GM19351 (cell line): ENCODE data around the gene RPS6KB2.

Source experiments
- ATAC-seq: cut with Tn5 transposase; IDR thresholded peaks from one replicate; pipeline ENCODE4 v1.9.1; 2021; ENCODE audit warnings: mild to moderate bottlenecking, moderate library complexity; ENCODE audit not compliant: unreplicated experiment

The RPS6KB2 gene

DNA sequence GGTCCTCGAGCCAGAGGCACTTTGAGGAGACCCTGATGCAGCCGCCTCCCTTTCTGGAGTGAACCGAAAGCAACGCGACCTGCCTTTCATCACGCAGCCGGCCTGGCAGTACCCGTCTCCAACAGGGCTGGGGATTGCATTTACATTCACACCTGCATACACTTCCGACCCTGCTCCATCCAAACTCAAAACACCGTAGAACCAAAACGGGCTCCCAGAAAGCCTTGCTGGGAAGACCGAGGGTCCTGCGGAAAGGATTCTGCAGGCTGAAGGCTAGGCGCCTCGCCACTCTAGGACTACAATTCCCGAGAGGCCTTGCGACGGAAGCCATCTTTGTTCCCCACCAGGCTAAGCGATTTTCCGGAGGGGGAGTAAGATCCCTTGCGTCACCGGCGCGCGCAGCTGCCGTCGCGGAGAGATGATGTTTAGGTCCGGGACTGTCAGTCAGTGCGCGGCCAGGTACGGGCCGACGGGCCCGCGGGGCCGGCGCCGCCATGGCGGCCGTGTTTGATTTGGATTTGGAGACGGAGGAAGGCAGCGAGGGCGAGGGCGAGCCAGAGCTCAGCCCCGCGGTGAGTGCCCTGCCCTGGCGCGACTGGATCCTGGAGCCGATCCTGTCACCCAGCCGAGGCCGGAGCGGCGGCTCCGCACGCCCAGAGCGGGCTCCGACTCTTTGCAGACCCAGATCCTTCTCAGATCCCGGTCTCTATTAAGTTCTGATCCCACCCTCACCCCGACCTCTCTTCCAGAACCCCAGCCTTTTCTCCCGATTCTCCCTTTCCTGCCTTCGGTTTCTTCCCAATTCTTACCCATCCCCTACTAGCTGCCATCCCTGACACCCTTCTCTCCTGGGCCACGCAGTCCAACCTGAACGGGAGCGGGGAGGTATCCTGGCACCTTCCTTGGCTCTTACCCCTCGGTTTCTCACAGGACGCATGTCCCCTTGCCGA lies at the start of gene RPS6KB2:
Gene RPS6KB2 (plus strand): TSS at position 443 of the 950 bp plus-strand sequence. CDS start 52 bp downstream, at position 495.
- peak; percentile 80 for ATAC-seq

DNA sequence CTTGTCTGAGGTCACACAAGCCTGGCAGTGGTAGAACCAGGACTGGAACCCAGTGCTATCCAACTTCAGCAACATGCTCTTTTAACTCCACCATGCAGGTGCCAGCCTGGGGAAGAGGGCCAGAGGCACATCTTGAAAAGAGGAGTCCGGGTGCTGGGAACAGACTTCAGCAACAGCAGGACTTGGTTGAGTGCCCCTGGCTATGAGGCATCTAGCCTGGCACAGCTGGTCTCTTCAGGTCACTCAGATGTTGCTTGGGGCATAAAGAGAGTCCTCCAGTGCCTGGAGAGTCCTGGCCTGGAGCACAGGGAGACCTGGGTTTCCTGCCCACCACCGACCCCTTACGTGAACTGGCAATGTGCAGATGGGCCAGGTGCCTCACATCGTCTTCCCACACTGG lies 49.8 kb upstream of the RPS6KB2 start:
- ATAC-seq = no peak

DNA sequence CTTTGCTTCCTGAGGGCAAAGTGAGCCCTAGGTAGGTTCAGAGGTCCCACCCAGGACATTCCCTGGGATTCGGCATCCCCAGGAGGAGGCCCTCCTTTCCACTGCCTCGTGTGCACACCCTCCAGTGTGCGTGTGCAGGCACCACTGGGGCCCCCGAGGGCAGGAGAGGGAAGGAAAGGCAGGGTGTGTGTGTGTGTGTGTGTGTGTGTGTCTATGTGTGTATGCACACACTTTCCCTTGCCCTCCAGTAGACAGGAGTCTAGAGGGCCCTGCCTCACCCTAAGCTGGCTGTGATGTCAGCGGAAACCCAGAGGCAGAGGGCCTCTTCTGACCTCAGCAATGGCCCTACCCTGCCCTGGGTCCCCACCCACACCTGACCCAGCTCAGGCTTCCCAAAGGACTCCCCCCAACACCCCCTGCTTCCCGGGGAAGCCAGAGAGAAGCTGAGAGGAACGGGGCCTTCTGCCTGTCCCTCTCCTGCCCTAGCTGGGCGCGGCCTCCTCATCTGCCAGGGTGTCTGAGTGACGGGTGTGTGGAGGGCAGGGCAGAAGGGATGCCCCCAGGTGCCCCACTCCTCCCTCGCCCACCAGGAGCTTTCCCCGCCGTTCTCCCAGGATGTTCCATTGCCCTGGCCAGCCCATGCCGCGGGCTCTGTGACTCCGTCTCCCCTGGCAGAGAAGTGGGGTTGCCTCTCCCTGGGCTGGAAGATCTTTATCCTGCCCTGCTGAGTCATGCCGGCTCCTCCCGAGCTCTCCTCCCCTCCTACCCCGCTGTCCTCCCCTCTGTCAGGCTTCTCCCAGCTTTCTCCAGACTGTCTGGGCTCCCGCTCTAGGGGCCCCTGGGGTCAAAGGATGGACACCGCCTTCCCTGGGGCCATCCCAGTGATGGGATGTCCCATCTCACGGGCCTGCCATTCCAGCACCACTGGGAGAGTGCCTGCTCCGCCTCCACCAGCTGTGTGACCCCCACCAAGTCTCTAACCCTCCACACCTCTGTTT lies 48.9 kb upstream of the RPS6KB2 start:
- ATAC-seq = no peak

DNA sequence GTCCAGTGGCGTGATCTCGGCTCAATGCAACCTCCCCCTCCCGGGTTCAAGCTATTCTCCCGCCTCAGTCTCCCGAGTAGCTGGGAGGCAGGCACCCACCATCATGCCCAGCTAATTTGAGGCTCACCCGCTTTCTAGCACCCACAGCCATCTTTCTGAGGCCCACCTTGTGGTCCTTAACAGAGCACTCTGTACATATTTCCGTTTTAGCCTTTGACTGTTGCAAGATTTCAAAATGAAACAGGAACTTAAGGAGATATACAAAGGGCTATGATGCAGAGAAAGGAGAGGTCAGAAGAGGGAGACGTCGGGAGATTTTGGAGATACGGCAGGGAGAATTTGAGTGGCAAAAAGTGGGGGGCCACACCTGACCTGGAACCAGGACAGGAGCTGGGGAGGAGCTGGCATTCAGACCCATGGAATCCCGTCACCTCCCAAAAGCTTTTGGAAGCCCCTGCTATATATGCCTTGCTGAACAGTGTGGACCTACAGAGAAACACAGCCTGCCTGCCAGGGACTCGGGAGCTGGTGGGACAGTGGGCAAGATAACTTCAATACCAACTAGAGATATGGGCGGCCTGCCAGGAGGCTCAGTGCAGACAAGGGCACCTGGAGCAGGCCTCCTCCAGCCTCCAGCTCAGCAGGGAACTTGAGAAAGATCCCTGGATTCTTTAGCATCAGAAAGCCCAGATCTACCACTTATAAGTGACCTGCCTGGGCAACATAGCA lies 46.9 kb upstream of the RPS6KB2 start:
- ATAC-seq = no peak

DNA sequence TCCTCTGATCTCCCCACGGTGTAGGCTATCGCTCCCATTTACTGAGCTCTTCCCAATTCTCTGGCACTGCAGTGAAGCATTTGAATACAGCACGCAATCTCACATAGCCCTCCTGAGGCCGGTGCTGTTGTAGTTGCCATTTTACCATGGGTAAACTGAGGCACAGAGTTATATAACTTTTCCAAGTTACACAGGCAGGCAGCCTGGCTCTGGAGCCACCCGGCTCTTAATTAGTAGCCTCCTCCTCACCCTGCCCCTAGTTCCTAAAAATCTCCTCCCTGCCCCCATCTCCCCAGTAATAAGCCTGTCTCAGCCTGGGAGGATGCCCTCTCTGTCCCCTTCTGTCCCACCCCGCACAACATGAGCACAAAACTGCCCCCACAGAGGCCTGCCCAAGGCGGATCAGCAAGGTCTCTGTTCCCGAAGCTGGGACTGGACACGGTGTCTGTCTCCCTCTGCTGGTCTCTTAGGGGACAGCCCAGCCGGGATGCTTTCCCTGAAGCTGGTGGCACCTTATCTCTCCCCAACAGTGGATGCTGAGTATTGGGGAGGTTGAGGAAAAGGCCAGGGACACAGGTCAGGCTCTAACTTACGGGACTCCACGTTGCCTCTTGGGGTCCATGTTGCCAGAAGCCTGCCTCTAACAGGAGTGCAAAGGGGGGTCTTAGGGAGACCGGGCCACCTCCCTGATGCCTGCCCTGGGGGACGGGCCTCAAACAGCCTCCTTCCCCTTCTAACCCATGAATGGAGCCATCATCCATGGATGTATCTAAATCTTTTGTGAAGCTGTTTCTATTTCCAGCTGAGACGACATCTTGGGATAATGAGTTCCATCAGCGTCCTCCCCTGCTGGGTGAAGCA lies 45.8 kb upstream of the RPS6KB2 start:
- no peak for ATAC-seq

DNA sequence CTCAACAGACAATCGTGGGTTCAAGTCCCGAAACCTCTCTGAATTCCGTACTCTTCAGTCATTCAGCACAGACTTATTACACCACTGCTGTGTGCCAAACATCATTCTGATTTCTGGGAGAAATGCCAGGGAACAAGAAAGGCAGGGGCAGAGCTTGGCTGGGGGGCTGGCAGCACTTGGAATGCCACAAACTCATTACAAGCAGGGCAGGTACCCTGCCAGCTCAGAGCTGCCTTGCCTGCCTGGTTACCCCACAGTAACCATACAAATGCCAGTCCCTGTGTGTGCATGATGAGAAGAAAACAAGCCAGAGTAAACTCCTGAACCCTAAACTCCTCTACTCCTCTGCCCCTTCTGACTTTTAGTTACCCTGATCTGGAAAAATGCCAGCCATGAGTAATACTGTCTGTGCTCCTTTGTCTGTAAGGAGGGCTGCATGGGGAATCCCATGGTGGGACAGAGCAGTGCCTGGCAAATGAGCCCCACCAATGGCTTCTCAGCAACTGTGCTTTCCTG lies 43.4 kb upstream of the RPS6KB2 start:
- no peak for ATAC-seq

DNA sequence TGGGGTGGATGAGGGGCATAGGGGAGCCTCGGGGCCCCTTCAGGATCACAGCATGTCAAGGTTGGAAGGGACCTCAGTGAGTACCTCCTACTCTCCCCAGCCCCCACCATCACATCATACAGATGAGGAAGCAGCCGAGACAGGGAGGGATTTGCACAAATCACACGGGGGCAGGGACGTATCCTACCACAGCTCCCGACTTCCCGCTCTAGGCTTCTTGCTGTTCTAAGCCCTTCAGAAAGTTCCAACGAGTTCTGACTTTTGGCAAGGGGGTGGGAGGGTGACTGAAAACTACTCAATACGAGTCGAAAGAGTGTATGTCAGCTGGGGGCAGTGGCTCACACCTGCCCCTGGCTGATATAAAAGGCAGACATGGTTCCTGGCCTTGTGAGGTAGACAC lies 41.2 kb upstream of the RPS6KB2 start:
- no peak for ATAC-seq

DNA sequence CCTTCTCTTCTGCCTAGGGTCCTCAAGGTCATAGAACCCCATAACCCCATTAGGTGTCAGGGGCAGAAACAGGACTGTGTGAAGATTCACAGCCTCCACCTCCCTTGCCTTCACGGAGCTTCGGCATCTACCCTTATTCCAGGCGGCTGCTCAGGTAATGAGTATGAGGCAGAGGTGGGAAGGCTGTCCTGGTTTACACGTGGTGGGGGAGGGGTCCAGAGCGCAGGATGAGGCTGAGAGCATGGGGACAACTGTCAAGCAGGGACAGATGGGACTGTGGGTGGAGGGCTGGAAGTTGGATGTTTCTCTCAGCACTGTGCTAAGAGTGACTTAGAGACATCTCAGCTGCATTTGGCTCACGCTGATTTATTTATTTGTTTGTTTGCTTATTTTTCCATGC lies 40.8 kb upstream of the RPS6KB2 start:
- ATAC-seq = no peak

DNA sequence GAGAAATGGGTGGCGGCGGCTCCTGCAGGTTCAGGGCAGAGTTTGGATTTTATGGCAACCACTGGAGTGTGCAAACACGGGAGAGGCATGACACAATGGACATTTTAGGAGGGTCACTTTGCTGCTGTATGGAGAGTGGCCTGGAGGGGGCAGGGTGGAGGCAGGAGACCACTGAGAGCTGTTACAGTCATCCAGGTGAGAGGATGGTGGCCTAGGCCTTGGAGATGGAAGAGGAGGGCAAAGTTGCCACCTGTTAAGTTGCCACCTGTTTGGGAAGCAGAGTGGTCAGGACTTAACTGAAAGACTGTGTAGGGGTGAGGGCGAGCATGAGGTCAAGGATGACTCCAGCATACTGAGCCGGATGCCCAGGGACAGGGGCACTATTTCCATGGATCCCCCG lies 38.8 kb upstream of the RPS6KB2 start:
- ATAC-seq = no peak

DNA sequence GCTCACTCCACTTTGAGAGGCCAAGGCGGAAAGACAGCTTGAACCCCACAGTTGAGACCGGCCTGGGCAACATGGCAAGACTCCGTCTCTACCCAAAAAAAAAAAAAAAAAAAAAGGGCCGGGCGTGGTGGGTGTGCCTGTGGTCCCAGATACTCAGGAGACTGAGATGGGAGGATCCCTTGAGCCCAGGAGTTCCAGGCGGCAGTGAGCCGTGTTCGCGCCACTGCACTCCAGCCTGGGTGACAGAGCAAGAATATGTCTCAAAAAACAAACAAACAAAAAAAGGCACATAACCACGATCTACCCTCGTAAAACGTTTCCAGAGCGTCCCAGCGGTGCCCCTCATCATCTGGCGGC lies 37.4 kb upstream of the RPS6KB2 start:
- no peak for ATAC-seq

DNA sequence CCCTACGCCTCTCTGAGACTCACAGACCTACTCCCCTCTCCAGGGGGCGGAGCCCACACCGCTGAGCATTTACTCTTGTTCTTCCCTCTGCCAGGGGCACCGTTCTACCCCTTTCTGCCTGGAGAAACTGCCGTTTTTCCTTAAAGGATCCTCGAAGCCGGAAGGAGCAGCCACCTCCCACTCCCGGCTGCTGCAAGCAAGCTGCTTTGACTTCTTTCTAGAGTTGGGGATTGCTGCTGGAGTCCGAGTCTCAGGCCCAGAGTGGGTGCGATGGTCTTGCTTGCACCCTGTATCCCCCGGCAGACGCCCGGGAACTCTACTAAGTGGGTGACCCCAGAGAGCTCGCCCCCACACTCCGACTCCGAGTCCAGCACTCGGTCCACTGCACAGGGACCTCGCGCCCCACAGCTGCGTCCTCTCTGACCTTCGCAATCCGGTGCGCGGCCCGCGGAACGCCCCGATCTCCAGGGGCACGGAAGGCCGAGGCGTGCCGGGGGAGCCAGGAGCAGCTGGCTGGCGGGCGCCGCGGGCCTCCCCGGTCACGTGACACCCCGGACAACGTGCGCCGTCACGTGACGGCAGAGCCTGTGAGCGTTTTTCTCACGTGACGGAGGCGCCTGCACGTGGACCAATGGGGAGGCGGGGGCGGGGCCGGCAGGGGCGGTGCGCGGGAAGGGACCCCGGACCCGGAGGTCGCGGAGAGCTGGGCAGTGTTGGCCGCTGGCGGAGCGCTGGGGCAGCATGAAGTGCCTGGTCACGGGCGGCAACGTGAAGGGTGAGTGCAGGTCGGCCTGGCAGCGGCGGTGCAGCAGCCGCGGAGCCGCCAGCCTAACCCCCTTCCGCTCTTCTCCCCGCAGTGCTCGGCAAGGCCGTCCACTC lies 36.8 kb upstream of the RPS6KB2 start, which contains the start of gene RAD9A:
Gene RAD9A (plus strand): TSS at position 683 of the 879 bp plus-strand sequence. CDS start 59 bp downstream, at position 742.
- ATAC-seq = peak; percentile 72

DNA sequence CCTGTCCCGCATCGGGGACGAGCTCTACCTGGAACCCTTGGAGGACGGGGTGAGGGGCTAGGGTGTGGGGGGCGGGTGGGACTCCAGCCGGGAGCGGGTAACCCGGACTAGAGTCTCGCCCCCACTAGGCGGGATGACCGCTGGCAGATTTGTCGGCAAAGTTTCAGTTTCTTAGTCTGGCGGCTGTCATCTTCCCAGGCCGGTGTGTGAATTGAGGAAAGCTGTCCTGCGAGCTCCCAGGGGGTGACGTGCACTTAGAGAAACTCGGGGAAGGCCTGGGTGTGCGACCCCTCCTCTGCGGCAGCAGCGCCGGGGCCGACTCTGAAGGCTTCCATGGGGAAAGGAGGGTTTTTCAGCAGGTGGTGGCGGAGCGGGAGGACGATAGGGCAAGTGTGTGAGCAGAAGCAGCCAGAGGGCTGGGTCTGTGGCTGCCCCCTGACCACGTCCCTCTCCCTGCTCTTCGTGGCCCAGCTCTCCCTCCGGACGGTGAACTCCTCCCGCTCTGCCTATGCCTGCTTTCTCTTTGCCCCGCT lies 36.0 kb upstream of the RPS6KB2 start:
- no peak for ATAC-seq

DNA sequence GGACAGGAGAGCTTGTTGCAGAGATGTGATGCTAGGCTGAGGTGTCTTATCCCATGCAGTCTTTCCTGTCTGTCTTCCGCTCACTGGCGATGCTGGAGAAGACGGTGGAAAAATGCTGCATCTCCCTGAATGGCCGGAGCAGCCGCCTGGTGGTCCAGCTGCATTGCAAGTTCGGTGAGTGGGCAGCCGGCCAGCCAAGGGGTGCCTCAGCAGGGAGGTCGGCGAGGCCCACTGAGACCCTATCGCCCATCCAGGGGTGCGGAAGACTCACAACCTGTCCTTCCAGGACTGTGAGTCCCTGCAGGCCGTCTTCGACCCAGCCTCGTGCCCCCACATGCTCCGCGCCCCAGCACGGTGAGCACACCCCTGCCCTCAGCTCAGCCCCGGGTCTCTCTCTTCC lies 34.9 kb upstream of the RPS6KB2 start:
- no peak for ATAC-seq

DNA sequence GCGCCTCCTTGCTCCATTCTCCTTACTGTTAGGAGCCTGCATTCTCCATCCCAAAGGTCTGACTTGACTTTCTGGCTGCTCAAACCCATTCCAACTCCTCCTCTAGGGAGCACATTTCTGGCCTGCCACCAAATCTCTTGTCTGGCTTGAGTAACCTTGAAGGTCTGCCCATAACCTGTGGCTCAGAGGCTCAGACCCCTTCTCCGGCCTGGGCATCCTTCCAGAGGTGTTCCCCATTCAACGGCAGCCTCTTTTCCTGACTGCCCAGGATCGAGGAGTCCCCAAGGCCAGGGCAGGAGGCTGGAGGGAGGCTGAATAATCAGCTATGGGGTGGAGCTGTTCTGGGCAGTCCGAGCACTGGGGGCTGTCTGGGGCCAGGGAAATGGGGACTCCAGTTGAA lies 34.3 kb upstream of the RPS6KB2 start:
- ATAC-seq = no peak

DNA sequence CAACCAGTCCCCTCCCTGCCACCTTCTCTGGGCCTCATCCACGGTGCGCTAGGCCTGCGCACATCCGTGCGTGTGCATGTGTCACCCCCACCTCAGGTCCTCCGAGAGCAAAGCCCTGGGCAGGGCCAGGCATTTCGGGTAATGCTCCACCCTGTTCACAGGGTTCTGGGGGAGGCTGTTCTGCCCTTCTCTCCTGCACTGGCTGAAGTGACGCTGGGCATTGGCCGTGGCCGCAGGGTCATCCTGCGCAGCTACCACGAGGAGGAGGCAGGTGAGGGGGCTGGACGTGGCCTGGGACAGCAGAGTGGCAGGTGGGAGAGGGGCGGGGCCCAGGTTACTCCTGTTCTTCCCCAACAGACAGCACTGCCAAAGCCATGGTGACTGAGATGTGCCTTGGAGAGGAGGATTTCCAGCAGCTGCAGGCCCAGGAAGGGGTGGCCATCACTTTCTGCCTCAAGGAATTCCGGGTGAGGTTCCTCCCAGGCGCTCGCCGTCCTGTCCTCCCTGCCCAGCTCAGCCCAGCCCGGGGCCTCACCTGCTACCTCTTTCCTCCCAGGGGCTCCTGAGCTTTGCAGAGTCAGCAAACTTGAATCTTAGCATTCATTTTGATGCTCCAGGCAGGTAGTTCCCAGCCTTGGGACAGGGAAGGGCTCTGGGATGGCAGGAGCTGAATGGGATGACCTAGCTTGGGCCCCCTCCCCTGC lies 32.6 kb upstream of the RPS6KB2 start:
- no peak for ATAC-seq

DNA sequence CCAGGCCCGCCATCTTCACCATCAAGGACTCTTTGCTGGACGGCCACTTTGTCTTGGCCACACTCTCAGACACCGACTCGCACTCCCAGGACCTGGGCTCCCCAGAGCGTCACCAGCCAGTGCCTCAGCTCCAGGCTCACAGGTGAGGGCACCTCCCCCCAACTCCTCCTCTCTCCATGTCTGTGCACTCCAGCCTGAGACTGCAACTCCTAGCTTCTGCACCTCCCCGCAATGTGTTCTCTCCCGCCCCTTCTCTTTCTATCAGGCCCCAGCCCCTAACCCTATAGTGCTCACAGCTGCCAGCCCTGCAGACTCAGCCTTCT lies 32.1 kb upstream of the RPS6KB2 start:
- no peak for ATAC-seq

DNA sequence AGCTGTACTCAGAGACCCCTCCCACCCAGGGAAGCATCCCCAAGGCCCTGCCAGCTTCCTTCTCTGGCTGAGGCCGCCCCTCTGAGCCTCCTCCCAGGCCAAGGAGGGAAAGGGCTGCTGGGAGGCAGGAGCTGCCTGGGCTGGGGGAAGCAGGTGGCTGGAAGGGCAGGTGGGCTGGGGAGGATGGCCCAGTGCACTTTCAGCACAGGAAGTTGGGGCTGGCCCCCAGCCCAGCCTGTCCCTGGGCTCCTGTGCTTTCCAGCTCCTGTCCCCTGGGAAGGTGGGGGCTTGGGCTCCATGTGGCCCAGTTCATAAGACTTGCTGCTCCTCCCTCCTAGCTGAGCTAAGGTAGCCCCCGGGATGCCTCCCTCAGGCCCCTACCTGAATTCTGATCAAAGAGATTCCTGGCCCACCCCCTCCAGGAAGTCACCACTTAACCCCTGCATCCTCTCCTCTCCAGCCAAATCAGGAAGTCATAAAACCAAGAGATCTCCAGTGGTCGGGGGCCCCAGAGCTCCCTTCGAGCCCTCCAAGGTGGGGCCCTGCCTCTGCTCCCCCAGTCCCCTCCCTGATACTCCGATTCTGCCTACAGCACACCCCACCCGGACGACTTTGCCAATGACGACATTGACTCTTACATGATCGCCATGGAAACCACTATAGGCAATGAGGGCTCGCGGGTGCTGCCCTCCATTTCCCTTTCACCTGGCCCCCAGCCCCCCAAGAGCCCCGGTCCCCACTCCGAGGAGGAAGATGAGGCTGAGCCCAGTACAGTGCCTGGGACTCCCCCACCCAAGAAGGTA lies 31.5 kb upstream of the RPS6KB2 start:
- no peak for ATAC-seq
